Measurements from ENCODE around the gene TBC1D4. TPM values are rescaled to one million over a fixed set of nuclear protein-coding genes. Genes with fewer than 3 reads are reported as not detected.

Gene TBC1D4
- total and polyA plus RNA-seq, 10 of the 15 experiments (the other 5 are each of a cell fraction or from before 2014, with no cell fraction given): 11.0 to 38.6 (median 25.5) TPM

DNA sequence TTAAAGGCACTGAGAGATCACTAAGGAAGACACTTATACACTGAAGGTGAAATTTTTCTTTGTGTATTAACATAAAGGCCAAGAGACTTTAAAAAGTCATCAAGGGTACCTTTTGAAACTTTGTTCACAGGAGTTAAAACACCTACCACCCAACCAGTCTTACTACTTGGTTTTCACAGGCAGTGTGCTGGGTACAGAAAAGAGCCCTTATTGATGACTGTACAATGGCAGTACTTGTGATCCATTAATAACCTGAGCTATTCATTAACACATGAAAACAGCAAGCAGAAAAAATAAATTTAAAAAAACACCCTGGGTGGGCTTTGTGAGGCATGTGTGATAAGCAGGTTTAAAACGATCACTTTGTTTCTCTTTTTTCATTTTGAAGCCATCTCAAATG lies 148.9 kb downstream of the TBC1D4 start:
- no peak overlapping the region for H3K27ac ChIP-seq (ENCODE audit: control insufficient read depth, insufficient read depth)
- H3K4me2 ChIP-seq (ENCODE audit: control insufficient read depth, insufficient read depth): no peak overlapping the region
- H4K20me1 ChIP-seq (ENCODE audit: control insufficient read depth, insufficient read depth): no peaks in the 10 kb centered on the region
- no peaks in the 10 kb centered on the region for H3K27me3 ChIP-seq (replicated peaks in 1 of 2; ENCODE audit: control insufficient read depth in 2 of 2, insufficient read depth in 2 of 2, low read length in 1 of 2)
- no peaks in the 10 kb centered on the region for H3K9me3 ChIP-seq (replicated peaks; ENCODE audit: control insufficient read depth, insufficient read depth, low read length)
- H3K9ac ChIP-seq (ENCODE audit: control insufficient read depth, insufficient read depth, low read length): no peak overlapping the region
- ATAC-seq (no peak), FAIRE-seq (no peak), DNase-seq (ENCODE audit: low read depth, low spot score) (no peak)
- no TSS peak for BruUV-seq (replicated peaks)
- no peaks in the 10 kb centered on the region for H3K79me2 ChIP-seq (ENCODE audit: control insufficient read depth, insufficient read depth, low read length)
- intact Hi-C loops (cut with micrococcal nuclease; ENCODE audit: unreplicated experiment) (no loop called here), in situ Hi-C loops (cut with MboI) (no loop called here)
- no peak overlapping the region for H2AFZ ChIP-seq (ENCODE audit: control insufficient read depth, low read depth, low read length)
- 50% methylated on average over 1 of the region's 1 CpG for WGBS (ENCODE audit: insufficient coverage, insufficient replicate concordance, low lambda C conversion rate, missing lambda C conversion rate)
- H3K4me1 ChIP-seq (ENCODE audit: control insufficient read depth, insufficient read depth, low read length): no peaks in the 10 kb centered on the region
- no peak overlapping the region for H3K4me3 ChIP-seq
- TF ChIP-seq POU2F2 (IDR thresholded peaks at IDR 0.05; ENCODE audit: borderline replicate concordance, low read depth, low read length) (no peak), MXI1 (IDR thresholded peaks at IDR 0.05; ENCODE audit: low read depth, low read length) (no peak), PAX5 (IDR thresholded peaks at IDR 0.05; ENCODE audit: borderline replicate concordance, low read depth, low read length) (no peak), HSF1 (IDR thresholded peaks at IDR 0.05; ENCODE audit: low read depth, low read length) (no peak)
- ChIA-PET POLR2A (no interaction called here), CTCF (no interaction called here), SMC1A (ENCODE audit: uncharacterized antibody, unreplicated experiment) (interaction anchor here (0.6 kb wide), 1 partner anchor 172 kb away, joined by 3 read pairs; no protein-coding TSS in a partner anchor), RAD21 (ENCODE audit: unreplicated experiment) (no interaction called here)
- H3K36me3 ChIP-seq (ENCODE audit: control insufficient read depth in 2 of 2, insufficient read depth in 2 of 2, low read length in 1 of 2): no peaks in the 10 kb centered on the region

- no peaks in the 10 kb centered on the region for H3K9me3 ChIP-seq (replicated peaks; ENCODE audit: control insufficient read depth, insufficient read depth, low read length)
- no peak overlapping the region for H2AFZ ChIP-seq (ENCODE audit: control insufficient read depth, low read depth, low read length)
- in situ Hi-C loops (cut with MboI): no loop called here
- H3K4me1 ChIP-seq (ENCODE audit: control insufficient read depth, insufficient read depth, low read length): 0 out of 2 replicates have a peak, but pooled peaks cover 5% of the 10 kb centered on the region
- BruUV-seq (replicated peaks): no TSS peak
- no peak for DNase-seq (ENCODE audit: low read depth, low spot score)
- no peak overlapping the region for H3K27ac ChIP-seq (ENCODE audit: control insufficient read depth, insufficient read depth)
- CTCF ChIA-PET: interaction anchor here (0.6 to 1.9 kb wide), 8 partner anchors 9 to 324 kb away, joined by 3 to 8 read pairs (median 4); no protein-coding TSS in a partner anchor
- H3K4me3 ChIP-seq: no peak overlapping the region
- 19% methylated on average over 2 of the region's 2 CpGs for WGBS (ENCODE audit: insufficient coverage, insufficient replicate concordance, low lambda C conversion rate, missing lambda C conversion rate)
- no peak for FAIRE-seq
- H4K20me1 ChIP-seq (ENCODE audit: control insufficient read depth, insufficient read depth): no peaks in the 10 kb centered on the region
- no peaks in the 10 kb centered on the region for H3K27me3 ChIP-seq (replicated peaks in 1 of 2; ENCODE audit: control insufficient read depth in 2 of 2, insufficient read depth in 2 of 2, low read length in 1 of 2)
- POLR2A ChIA-PET: interaction anchor here (0.6 to 1.5 kb wide), 6 partner anchors 9 to 33 kb away, joined by 3 to 6 read pairs (median 3); no protein-coding TSS in a partner anchor
- intact Hi-C loops (cut with micrococcal nuclease; ENCODE audit: unreplicated experiment): no loop called here
- SMC1A ChIA-PET (ENCODE audit: uncharacterized antibody, unreplicated experiment): interaction anchor here (0.7 to 4.0 kb wide), 7 partner anchors 8 to 145 kb away, joined by 3 to 27 read pairs (median 4); no protein-coding TSS in a partner anchor
- H3K79me2 ChIP-seq (ENCODE audit: control insufficient read depth, insufficient read depth, low read length): no peaks in the 10 kb centered on the region
- no peak overlapping the region for H3K4me2 ChIP-seq (ENCODE audit: control insufficient read depth, insufficient read depth)
- no peak overlapping the region for H3K9ac ChIP-seq (ENCODE audit: control insufficient read depth, insufficient read depth, low read length)
- ATAC-seq: no peak
- no peaks in the 10 kb centered on the region for H3K36me3 ChIP-seq (ENCODE audit: control insufficient read depth in 2 of 2, insufficient read depth in 2 of 2, low read length in 1 of 2)
- RAD21 ChIA-PET (ENCODE audit: unreplicated experiment): interaction anchor here (0.8 to 1.9 kb wide), 4 partner anchors 8 to 70 kb away, joined by 3 to 9 read pairs (median 3); no protein-coding TSS in a partner anchor
- TF ChIP-seq ATF7 (IDR thresholded peaks at IDR 0.05; ENCODE audit: low read depth) (no peak), JUNB (IDR thresholded peaks at IDR 0.05) (no peak), JUND (IDR thresholded peaks at IDR 0.05; ENCODE audit: low read depth, low read length) (no peak), BMI1 (IDR thresholded peaks at IDR 0.05; ENCODE audit: borderline replicate concordance) (no peak), WRNIP1 (IDR thresholded peaks at IDR 0.05; ENCODE audit: borderline replicate concordance, low read depth, low read length) (no peak), PRDM15 (CRISPR knock-in tag; IDR thresholded peaks at IDR 0.05) (no peak)
These were observed 150.1 kb downstream of the TBC1D4 start for GRCh38 chr13:75331792-75332349.

All from GM12878 (cell line).